Breast epithelium (tissue), 4 donors: ENCODE measurements around the gene CLIC6. TPM values are rescaled to one million over a fixed set of nuclear protein-coding genes. Genes with fewer than 3 reads are reported as not detected.
"Not testable (repeated sequence)": the region's sequence is repeated elsewhere in the genome, so short reads cannot be mapped to it uniquely, and the experiment has no call there.

Experiments used
- DNase-seq, 2 donors: peaks; one replicate each; pipeline ENCODE4 v3.0.0-alpha.2; 2019; ENCODE audit warnings: low spot score in 2 of 2
- H3K27ac ChIP-seq, 2 donors: fragments of 200-600 bp; sonication (generic) in 1 of 2; one replicate each; pipeline ENCODE4 v1.5.1; 2016 to 2019; ENCODE audit warnings: mild to moderate bottlenecking in 1 of 2
- H3K27me3 ChIP-seq, 2 donors: fragments of 200-600 bp; sonication (generic) in 1 of 2; one replicate each; pipeline versions ENCODE4 v1.5.1 to v1.6.0; 2017 to 2019; ENCODE audit warnings: control low read depth in 1 of 2, mild to moderate bottlenecking in 1 of 2
- H3K36me3 ChIP-seq: fragments of 200-600 bp; one replicate; pipeline ENCODE4 v1.5.1; 2019
- H3K4me1 ChIP-seq, 2 donors: fragments of 200-600 bp; sonication (generic); one replicate each; pipeline ENCODE4 v1.5.1; 2016 to 2019; ENCODE audit warnings: control low read depth in 1 of 2
- H3K4me3 ChIP-seq, 3 donors: fragments of 200-600 bp; sonication (generic); 1 replicate in 2 of 3; 2 replicates in 1 of 3; pipeline ENCODE4 v1.5.1; 2016 to 2019; ENCODE audit warnings: mild to moderate bottlenecking in 3 of 3, moderate library complexity in 2 of 3
- H3K9me3 ChIP-seq, 2 donors: fragments of 200-600 bp; sonication (generic) in 1 of 2; one replicate each; pipeline ENCODE4 v1.5.1; 2016 to 2019; ENCODE audit warnings: control low read depth in 1 of 2
- POLR2A ChIP-seq: fragments of 450-650 bp; IDR thresholded peaks from one replicate; pipeline ENCODE4 v1.6.1; 2016; ENCODE audit warnings: antibody characterized with exemption, mild to moderate bottlenecking, moderate library complexity
- POLR2AphosphoS5 ChIP-seq, 3 donors: sonication (generic); formaldehyde crosslinking; IDR thresholded peaks; one replicate each; pipeline ENCODE4 v1.6.1; 2017; ENCODE audit warnings: antibody characterized with exemption in 3 of 3
- intact Hi-C: fragments of 100-400 bp; cut with DNase I; formaldehyde crosslinking; loops from one replicate; pipeline ENCODE4 v1.15.1; 2023; ENCODE audit warnings: low total_unique reads
- total RNA-seq, 3 donors: library from RNA; depleted of rRNA; stranded (reverse); fragments of >200 nt; gene quantifications; one replicate each; pipeline ENCODE4 v1.1.0, GENCODE V29; 2016
- TF ChIP-seq, protein P1 (sequence below), 3 donors: fragments of 450-650 bp; IDR thresholded peaks; one replicate each; pipeline ENCODE4 v1.5.1; 2016 to 2017; ENCODE audit warnings: antibody characterized with exemption in 3 of 3, mild to moderate bottlenecking in 3 of 3, moderate library complexity in 3 of 3

The CLIC6 gene
- total RNA-seq, 3 donors from 2014 or later, result 10.0 to 34.1 (median 14.4) TPM

DNA sequence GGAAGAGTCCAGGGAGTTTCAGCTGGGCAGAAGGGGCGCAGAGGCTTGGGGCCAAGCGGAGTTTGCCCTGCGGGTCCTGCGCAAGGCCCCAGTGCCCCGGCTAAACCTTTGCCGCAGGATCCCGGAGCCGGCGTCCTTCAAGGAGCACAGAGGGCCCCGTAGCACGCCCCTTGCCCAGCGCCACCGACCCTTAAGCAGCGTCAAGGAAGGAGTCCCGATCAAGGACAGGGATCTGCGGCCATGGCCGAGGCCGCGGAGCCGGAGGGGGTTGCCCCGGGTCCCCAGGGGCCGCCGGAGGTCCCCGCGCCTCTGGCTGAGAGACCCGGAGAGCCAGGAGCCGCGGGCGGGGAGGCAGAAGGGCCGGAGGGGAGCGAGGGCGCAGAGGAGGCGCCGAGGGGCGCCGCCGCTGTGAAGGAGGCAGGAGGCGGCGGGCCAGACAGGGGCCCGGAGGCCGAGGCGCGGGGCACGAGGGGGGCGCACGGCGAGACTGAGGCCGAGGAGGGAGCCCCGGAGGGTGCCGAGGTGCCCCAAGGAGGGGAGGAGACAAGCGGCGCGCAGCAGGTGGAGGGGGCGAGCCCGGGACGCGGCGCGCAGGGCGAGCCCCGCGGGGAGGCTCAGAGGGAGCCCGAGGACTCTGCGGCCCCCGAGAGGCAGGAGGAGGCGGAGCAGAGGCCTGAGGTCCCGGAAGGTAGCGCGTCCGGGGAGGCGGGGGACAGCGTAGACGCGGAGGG lies 520 bp downstream of the CLIC6 start:
- no peaks in the 10 kb centered on the region for H3K4me1 ChIP-seq
- H3K27me3 ChIP-seq, result peaks cover 0 to 4% of the 10 kb centered on the region in 2 donors
- TF ChIP-seq POLR2A, result no peak
- TF ChIP-seq, protein P1, sequence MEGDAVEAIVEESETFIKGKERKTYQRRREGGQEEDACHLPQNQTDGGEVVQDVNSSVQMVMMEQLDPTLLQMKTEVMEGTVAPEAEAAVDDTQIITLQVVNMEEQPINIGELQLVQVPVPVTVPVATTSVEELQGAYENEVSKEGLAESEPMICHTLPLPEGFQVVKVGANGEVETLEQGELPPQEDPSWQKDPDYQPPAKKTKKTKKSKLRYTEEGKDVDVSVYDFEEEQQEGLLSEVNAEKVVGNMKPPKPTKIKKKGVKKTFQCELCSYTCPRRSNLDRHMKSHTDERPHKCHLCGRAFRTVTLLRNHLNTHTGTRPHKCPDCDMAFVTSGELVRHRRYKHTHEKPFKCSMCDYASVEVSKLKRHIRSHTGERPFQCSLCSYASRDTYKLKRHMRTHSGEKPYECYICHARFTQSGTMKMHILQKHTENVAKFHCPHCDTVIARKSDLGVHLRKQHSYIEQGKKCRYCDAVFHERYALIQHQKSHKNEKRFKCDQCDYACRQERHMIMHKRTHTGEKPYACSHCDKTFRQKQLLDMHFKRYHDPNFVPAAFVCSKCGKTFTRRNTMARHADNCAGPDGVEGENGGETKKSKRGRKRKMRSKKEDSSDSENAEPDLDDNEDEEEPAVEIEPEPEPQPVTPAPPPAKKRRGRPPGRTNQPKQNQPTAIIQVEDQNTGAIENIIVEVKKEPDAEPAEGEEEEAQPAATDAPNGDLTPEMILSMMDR (IDR thresholded peaks at IDR 0.05), result no peak
- TF ChIP-seq POLR2AphosphoS5 (IDR thresholded peaks at IDR 0.05), result no peak
- H3K36me3 ChIP-seq, result no peaks in the 10 kb centered on the region
- no peak for DNase-seq
- peak overlapping the region; percentile 61 to 73 (median 65) for H3K4me3 ChIP-seq
- intact Hi-C loops, result no loop called here
- no peaks in the 10 kb centered on the region for H3K9me3 ChIP-seq
- peak overlapping the region; percentile 78 to 82 for H3K27ac ChIP-seq

DNA sequence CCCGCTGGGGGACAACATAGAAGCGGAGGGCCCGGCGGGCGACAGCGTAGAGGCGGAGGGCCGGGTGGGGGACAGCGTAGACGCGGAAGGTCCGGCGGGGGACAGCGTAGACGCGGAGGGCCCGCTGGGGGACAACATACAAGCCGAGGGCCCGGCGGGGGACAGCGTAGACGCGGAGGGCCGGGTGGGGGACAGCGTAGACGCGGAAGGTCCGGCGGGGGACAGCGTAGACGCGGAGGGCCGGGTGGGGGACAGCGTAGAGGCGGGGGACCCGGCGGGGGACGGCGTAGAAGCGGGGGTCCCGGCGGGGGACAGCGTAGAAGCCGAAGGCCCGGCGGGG lies 1.1 kb downstream of the CLIC6 start:
- DNase-seq, H3K36me3 ChIP-seq, H3K27me3 ChIP-seq, intact Hi-C loops, H3K4me1 ChIP-seq, H3K9me3 ChIP-seq: not testable (repeated sequence)
- Histone ChIP-seq H3K27ac (peak overlapping the region; percentile 78 to 82), H3K4me3 (peak overlapping the region; percentile 61 to 73 (median 65))

DNA sequence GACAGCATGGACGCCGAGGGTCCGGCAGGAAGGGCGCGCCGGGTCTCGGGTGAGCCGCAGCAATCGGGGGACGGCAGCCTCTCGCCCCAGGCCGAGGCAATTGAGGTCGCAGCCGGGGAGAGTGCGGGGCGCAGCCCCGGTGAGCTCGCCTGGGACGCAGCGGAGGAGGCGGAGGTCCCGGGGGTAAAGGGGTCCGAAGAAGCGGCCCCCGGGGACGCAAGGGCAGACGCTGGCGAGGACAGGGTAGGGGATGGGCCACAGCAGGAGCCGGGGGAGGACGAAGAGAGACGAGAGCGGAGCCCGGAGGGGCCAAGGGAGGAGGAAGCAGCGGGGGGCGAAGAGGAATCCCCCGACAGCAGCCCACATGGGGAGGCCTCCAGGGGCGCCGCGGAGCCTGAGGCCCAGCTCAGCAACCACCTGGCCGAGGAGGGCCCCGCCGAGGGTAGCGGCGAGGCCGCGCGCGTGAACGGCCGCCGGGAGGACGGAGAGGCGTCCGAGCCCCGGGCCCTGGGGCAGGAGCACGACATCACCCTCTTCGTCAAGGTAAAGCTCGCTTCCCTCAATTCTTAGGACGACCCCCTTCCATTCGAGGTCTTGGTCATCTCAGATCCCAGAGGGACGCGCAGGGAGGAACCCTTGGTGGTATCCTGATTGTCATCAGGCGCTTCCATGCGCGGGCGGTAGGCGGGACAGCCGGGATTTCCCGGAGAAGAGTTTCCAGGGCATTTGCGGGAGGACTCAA lies 1.6 kb downstream of the CLIC6 start:
- H3K4me1 ChIP-seq, result no peaks in the 10 kb centered on the region
- peaks cover 0 to 4% of the 10 kb centered on the region in 2 donors for H3K27me3 ChIP-seq
- no peaks in the 10 kb centered on the region for H3K9me3 ChIP-seq
- TF ChIP-seq POLR2AphosphoS5 (IDR thresholded peaks at IDR 0.05), result no peak
- TF ChIP-seq POLR2A, result no peak
- TF ChIP-seq, protein P1 (IDR thresholded peaks at IDR 0.05), result peak in 1 of 3 donors; percentile 14
- intact Hi-C loops, result no loop called here
- H3K27ac ChIP-seq, result peak overlapping the region; percentile 78 to 82
- no peaks in the 10 kb centered on the region for H3K36me3 ChIP-seq
- no peak for DNase-seq
- peak overlapping the region; percentile 61 to 73 (median 65) for H3K4me3 ChIP-seq

DNA sequence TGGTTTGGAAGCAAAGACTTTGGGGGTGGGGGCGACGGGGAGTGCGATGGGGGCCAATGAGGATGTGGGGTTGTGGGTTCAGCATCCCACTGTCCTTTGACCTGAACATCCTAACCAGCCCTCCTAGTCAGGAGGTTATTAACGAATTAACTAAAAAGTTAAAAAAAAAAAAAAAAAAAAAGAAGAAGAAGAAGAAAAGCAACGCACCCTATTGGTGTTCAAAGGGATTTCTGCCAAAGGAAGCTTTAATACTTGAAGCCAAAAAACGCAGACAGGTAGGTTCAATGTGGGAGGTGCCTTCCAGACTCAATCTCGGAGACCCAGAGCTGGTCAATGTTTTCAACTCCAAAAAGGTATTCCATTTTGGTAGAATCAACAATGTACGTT lies 2.2 kb downstream of the CLIC6 start:
- peaks cover 0 to 4% of the 10 kb centered on the region in 2 donors for H3K27me3 ChIP-seq
- no peak for TF ChIP-seq POLR2AphosphoS5 (IDR thresholded peaks at IDR 0.05)
- TF ChIP-seq, protein P1 (IDR thresholded peaks at IDR 0.05), result no peak
- no peaks in the 10 kb centered on the region for H3K36me3 ChIP-seq
- DNase-seq, result no peak
- H3K27ac ChIP-seq, result peak overlapping the region in 1 of 2 donors; percentile 78
- H3K9me3 ChIP-seq, result no peaks in the 10 kb centered on the region
- H3K4me1 ChIP-seq, result no peaks in the 10 kb centered on the region
- H3K4me3 ChIP-seq, result peak overlapping the region; percentile 61 to 73 (median 65)
- intact Hi-C loops, result no loop called here

DNA sequence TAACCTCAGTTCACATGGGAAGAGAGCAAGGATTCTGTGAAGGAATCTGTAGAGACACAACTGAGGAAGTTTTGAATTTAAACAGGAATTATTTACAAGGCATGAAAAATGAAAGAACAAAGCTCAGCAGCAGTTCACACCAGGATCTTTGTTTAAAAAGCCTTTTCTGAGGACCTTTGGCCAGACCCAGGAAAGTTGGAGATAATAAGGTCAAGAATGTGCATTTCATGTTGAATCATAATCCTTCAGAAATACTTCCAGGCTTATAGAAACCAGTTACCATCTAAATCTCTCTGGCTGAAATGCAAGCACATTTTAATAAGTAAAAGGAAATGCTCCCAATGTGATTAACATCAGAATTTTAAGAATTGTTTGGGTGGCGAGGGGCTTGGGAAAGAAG lies 2.7 kb downstream of the CLIC6 start:
- peaks cover 0 to 4% of the 10 kb centered on the region in 2 donors for H3K27me3 ChIP-seq
- intact Hi-C loops, result no loop called here
- H3K36me3 ChIP-seq, result no peaks in the 10 kb centered on the region
- no peaks in the 10 kb centered on the region for H3K9me3 ChIP-seq
- peak overlapping the region in 1 of 3 donors; percentile 21 for H3K4me3 ChIP-seq
- H3K27ac ChIP-seq, result no peak overlapping the region
- TF ChIP-seq, protein P1 (IDR thresholded peaks at IDR 0.05), result no peak
- no peak for TF ChIP-seq POLR2AphosphoS5 (IDR thresholded peaks at IDR 0.05)
- TF ChIP-seq POLR2A, result no peak
- H3K4me1 ChIP-seq, result no peaks in the 10 kb centered on the region
- no peak for DNase-seq
